ENCODE results near the gene CERS2.

GRCh38 chr1:150954708-150955107 is 19.9 kb downstream of the CERS2 start:
- TF ChIP-seq EZH2 (conservative IDR thresholded peaks at IDR 0.05; ENCODE audit: low read depth, low read length) (no peak), POLR2A (IDR thresholded peaks at IDR 0.05; ENCODE audit: insufficient read depth in 1 of 2, low read depth in 2 of 2, low read length in 2 of 2) (no peak), BRF2 (CRISPR knock-in tag; IDR thresholded peaks at IDR 0.05) (no peak), ZNF124 (CRISPR knock-in tag; IDR thresholded peaks at IDR 0.05) (no peak), ZFP41 (CRISPR knock-in tag; IDR thresholded peaks at IDR 0.05; ENCODE audit: borderline replicate concordance) (no peak), ZNF317 (CRISPR knock-in tag; IDR thresholded peaks at IDR 0.05) (no peak), ATF7 (IDR thresholded peaks at IDR 0.05) (no peak), ATF7 (CRISPR knock-in tag; IDR thresholded peaks at IDR 0.05) (no peak), IRF2 (CRISPR knock-in tag; IDR thresholded peaks at IDR 0.05) (no peak), ZNF460 (CRISPR knock-in tag; IDR thresholded peaks at IDR 0.05; ENCODE audit: borderline replicate concordance) (no peak), STAT5B (CRISPR knock-in tag; IDR thresholded peaks at IDR 0.05) (no peak)
- TF ChIP-seq, protein P1, sequence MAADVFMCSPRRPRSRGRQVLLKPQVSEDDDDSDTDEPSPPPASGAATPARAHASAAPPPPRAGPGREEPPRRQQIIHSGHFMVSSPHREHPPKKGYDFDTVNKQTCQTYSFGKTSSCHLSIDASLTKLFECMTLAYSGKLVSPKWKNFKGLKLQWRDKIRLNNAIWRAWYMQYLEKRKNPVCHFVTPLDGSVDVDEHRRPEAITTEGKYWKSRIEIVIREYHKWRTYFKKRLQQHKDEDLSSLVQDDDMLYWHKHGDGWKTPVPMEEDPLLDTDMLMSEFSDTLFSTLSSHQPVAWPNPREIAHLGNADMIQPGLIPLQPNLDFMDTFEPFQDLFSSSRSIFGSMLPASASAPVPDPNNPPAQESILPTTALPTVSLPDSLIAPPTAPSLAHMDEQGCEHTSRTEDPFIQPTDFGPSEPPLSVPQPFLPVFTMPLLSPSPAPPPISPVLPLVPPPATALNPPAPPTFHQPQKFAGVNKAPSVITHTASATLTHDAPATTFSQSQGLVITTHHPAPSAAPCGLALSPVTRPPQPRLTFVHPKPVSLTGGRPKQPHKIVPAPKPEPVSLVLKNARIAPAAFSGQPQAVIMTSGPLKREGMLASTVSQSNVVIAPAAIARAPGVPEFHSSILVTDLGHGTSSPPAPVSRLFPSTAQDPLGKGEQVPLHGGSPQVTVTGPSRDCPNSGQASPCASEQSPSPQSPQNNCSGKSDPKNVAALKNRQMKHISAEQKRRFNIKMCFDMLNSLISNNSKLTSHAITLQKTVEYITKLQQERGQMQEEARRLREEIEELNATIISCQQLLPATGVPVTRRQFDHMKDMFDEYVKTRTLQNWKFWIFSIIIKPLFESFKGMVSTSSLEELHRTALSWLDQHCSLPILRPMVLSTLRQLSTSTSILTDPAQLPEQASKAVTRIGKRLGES (CRISPR knock-in tag; IDR thresholded peaks at IDR 0.05; ENCODE audit: borderline replicate concordance): no peak
- TF ChIP-seq, protein P2, sequence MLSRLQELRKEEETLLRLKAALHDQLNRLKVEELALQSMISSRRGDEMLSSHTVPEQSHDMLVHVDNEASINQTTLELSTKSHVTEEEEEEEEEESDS (CRISPR knock-in tag; IDR thresholded peaks at IDR 0.05; ENCODE audit: borderline replicate concordance): no peak
